Measurements from ENCODE around the gene SLC43A2. TPM values are rescaled to one million over a fixed set of nuclear protein-coding genes. Genes with fewer than 3 reads are reported as not detected.

Gene SLC43A2
- total and polyA plus RNA-seq, 2 donors (not counting 3 experiments of a cell fraction or from before 2014, with no cell fraction given) = 41.7 to 52.0 TPM

DNA sequence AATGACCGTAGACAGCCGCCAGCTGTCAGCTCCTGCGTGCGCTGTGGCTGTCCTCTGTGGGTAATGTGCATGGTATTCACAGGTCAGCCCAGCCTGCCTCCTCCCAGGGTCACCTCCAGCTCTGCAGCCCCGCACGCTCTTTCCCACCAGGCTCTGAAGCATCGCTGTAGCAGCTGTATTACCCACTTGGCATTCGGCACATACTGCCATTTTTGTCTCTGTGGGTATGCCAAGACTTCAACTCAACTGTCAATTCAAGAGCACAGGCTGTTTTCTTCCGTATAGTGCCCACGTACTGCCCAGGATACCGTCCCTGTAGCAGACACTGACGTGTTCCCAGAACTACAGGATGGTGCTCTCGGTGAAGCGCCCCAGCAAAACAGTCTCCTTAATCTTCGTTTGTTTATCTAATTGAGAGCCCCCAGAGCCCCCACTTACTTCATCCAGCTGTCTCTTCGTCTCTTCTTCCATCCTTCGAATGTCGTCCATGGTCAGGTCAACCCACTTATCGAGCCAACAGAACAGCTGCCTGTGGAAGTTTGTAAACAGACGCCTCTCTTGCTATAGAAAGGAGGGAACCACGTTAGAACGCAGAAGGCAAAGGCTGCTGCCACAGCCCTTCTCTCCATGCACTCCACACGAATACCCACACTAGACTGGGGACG lies 94.8 kb downstream of the SLC43A2 start:
- Histone ChIP-seq H3K4me1 (ENCODE audit: control insufficient read depth, extremely low read depth, insufficient read depth, low read length) (no peaks in the 10 kb centered on the region), H3K27ac (ENCODE audit: insufficient read depth, low read depth, low read length) (no peak overlapping the region), H3K9ac (replicated peaks; ENCODE audit: extremely low read depth, insufficient read depth, low read length) (no peak overlapping the region), H4K20me1 (replicated peaks; ENCODE audit: control insufficient read depth, extremely low read depth, insufficient read depth, low read length) (no peaks in the 10 kb centered on the region), H3K4me2 (ENCODE audit: insufficient read depth, low read length) (no peak overlapping the region), H3K4me3 (replicated peaks in 1 of 3; ENCODE audit: insufficient read depth in 1 of 3, low read depth in 1 of 3, low read length in 3 of 3) (no peak overlapping the region), H3K27me3 (ENCODE audit: control insufficient read depth in 2 of 2, insufficient read depth in 2 of 2, low read length in 2 of 2) (no peaks in the 10 kb centered on the region), H3K9me1 (replicated peaks; ENCODE audit: control insufficient read depth, extremely low read depth, insufficient read depth, low read length) (no peaks in the 10 kb centered on the region), H2AFZ (ENCODE audit: low read depth, low read length) (no peak overlapping the region), H3K79me2 (ENCODE audit: control insufficient read depth, insufficient read depth, low read length) (no peaks in the 10 kb centered on the region), H3K9me3 (replicated peaks; ENCODE audit: control insufficient read depth, insufficient read depth, low read length) (no peaks in the 10 kb centered on the region), H3K36me3 (ENCODE audit: control insufficient read depth in 2 of 2, extremely low read depth in 1 of 2, insufficient read depth in 2 of 2, low read length in 2 of 2) (peaks cover 12 to 52% of the 10 kb centered on the region in 2 experiments)
- TF ChIP-seq MYC (IDR thresholded peaks at IDR 0.05; ENCODE audit: low read depth, low read length) = no peak
- TF ChIP-seq, protein P1, sequence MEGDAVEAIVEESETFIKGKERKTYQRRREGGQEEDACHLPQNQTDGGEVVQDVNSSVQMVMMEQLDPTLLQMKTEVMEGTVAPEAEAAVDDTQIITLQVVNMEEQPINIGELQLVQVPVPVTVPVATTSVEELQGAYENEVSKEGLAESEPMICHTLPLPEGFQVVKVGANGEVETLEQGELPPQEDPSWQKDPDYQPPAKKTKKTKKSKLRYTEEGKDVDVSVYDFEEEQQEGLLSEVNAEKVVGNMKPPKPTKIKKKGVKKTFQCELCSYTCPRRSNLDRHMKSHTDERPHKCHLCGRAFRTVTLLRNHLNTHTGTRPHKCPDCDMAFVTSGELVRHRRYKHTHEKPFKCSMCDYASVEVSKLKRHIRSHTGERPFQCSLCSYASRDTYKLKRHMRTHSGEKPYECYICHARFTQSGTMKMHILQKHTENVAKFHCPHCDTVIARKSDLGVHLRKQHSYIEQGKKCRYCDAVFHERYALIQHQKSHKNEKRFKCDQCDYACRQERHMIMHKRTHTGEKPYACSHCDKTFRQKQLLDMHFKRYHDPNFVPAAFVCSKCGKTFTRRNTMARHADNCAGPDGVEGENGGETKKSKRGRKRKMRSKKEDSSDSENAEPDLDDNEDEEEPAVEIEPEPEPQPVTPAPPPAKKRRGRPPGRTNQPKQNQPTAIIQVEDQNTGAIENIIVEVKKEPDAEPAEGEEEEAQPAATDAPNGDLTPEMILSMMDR (IDR thresholded peaks at IDR 0.05; ENCODE audit: extremely low read depth in 1 of 2, insufficient read depth in 1 of 2, low read depth in 1 of 2, low read length in 2 of 2) = no peak
- TF ChIP-seq, protein P2, sequence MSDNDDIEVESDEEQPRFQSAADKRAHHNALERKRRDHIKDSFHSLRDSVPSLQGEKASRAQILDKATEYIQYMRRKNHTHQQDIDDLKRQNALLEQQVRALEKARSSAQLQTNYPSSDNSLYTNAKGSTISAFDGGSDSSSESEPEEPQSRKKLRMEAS (IDR thresholded peaks at IDR 0.05; ENCODE audit: insufficient read depth, insufficient read length) = no peak
- no peak for TF ChIP-seq FOS (IDR thresholded peaks at IDR 0.05; ENCODE audit: borderline replicate concordance, insufficient read depth, low read length)
- no peak for TF ChIP-seq POLR2A (IDR thresholded peaks at IDR 0.05; ENCODE audit: low read depth, low read length)
- no peak for TF ChIP-seq GATA2 (IDR thresholded peaks at IDR 0.05; ENCODE audit: insufficient read depth, insufficient read length, low read depth, low read length)
- no peak for TF ChIP-seq POLR2AphosphoS5 (IDR thresholded peaks at IDR 0.05; ENCODE audit: insufficient read depth, low read depth, low read length)
- TF ChIP-seq EZH2 (IDR thresholded peaks at IDR 0.05; ENCODE audit: borderline replicate concordance, low read depth, low read length, severe bottlenecking) = no peak
- no peak for TF ChIP-seq JUN (IDR thresholded peaks at IDR 0.05; ENCODE audit: borderline replicate concordance, insufficient read depth, insufficient read length, low read depth)
- CTCF ChIA-PET = interaction anchor here (0.9 to 1.9 kb wide), 9 partner anchors 13 to 275 kb away, joined by 3 to 15 read pairs (median 5); partner anchors contain the start of genes INPP5K and MYO1C
- no TSS peak for BruUV-seq (replicated peaks)
- DNase-seq (ENCODE audit: low read depth, low spot score) (no peak), FAIRE-seq (no peak)
- dilution Hi-C loops (cut with MboI; ENCODE audit: extremely low pct_ligation_motif_present, low sequenced_read_pairs) = no loop called here
- intact Hi-C loops (cut with micrococcal nuclease) = loop anchor here (5.0 kb wide), 1 partner anchor 256 kb away; the partner anchor contains the start of gene TRARG1
- POLR2A ChIA-PET = interaction anchor here (0.6 kb wide), 1 partner anchor 17 kb away, joined by 14 read pairs; the partner anchor contains the start of gene INPP5K

All from endothelial cell of umbilical vein (primary cell).